ENCODE data around the gene SHROOM4. TPM values are rescaled to one million over a fixed set of nuclear protein-coding genes. Genes with fewer than 3 reads are reported as not detected.

Gene SHROOM4
- total RNA-seq, 2 experiments from 2014 or later: not detected

DNA sequence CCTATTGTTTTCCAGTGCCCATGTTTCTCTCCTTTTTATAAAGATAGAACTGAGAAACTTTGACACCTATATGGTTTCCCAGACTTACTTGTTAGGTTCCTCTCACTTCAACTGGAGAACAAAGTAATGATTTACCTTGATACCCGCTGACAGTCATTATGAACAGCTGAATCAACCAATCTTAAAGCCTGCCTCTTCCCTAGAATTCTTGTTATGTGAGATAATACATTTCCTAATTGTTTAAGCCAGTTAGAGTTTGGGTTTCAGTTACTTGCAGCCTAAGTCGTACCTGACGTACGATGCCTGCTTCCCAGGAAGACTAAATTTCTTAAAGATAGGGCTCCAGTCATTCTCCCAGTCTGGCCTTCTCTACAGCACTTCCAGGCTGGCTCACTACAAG is 97.3 kb downstream of the SHROOM4 start:
- no peaks in the 10 kb centered on the region for H3K9me3 Mint-ChIP-seq
- H3K27ac Mint-ChIP-seq: no peak overlapping the region
- POLR2A ChIA-PET: no interaction called here
- no peak for DNase-seq
- no peaks in the 10 kb centered on the region for H3K36me3 Mint-ChIP-seq (ENCODE audit: low read depth)
- H3K4me1 Mint-ChIP-seq: no peaks in the 10 kb centered on the region
- CTCF ChIA-PET: no interaction called here
- no peak overlapping the region for H3K4me3 Mint-ChIP-seq
- H3K27me3 Mint-ChIP-seq: no peaks in the 10 kb centered on the region

DNA sequence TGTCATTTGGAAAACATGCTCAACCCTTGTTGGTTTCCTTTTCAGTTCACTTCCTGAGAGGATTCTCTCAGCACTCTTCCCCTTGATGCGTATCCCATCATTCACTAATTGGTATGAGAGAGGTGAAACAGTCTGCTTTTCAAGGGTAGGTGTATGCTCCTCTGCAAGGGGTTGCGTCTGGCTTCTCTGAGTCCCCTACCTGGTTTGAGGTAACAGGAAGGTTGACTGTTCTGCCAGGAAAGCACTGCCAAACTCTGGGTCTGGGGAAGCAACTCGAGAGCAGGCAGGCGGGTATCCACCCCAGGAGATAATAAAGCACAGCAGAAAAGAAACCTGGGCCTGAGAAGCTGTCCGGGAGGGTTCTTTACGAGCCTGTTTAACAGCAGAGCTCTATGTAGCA is 101.2 kb downstream of the SHROOM4 start:
- Mint-ChIP-seq H3K4me3 (no peak overlapping the region), H3K9me3 (no peaks in the 10 kb centered on the region), H3K36me3 (ENCODE audit: low read depth) (no peaks in the 10 kb centered on the region), H3K27me3 (no peaks in the 10 kb centered on the region), H3K27ac (no peak overlapping the region), H3K4me1 (no peaks in the 10 kb centered on the region)
- CTCF ChIA-PET: no interaction called here
- DNase-seq: no peak
- POLR2A ChIA-PET: no interaction called here

DNA sequence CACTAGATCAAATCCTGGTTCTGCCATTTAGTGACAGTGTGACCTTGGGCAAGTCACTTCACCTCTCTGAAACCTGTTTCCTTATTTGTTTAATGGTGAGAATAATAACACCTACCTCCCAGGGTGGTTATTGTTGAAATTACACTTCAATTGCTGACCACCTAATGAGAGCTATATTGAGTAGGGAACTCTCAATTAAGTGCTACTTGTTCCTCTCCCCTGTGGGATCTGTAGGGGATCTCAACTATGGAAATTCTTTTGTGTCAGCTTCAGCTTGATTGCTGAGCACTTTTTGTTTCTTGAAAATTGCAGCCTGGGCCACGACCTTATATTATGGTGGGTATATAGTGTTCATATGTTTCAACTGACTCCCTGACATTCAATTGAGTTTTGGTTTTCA is 102.1 kb downstream of the SHROOM4 start:
- no peak overlapping the region for H3K4me3 Mint-ChIP-seq
- no peaks in the 10 kb centered on the region for H3K4me1 Mint-ChIP-seq
- no peaks in the 10 kb centered on the region for H3K36me3 Mint-ChIP-seq (ENCODE audit: low read depth)
- ChIA-PET POLR2A (no interaction called here), CTCF (no interaction called here)
- H3K27ac Mint-ChIP-seq: no peak overlapping the region
- no peak for DNase-seq
- H3K27me3 Mint-ChIP-seq: no peaks in the 10 kb centered on the region
- H3K9me3 Mint-ChIP-seq: no peaks in the 10 kb centered on the region

DNA sequence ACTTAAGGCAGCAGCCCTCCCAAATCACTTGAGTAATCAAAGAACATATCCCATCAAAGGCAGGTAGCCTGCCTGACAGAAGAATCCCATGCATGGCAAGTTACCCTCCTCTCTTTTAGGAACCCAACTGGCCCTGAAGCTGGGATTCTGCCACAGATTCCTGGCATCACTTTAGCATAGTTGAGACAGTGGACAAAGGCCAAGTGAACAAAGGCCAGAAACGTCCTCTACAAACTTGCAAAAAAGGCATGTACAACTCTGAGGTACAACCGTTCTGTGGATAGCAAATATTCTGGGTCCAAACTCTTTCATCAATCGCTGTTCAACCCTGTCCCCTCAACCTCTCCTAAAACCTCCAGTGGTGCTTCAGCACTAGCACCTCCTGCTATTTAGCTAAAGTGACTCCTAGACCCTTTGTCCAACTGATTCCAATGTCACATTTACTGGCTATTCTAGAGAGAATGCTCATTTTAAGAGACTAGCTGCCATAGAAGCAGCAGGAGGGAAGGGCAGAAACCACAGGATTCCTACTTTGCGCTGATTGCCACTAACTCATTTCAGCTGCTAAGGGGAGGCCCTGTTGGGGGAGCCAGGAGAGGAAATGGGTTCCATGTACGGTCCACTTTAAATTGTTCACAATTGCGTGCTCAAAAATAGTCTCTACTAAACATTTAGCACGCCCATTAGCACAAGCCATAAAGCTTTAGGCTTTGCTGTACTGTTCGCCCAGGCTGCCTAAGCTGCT is 105.9 kb downstream of the SHROOM4 start:
- Mint-ChIP-seq H3K4me3 (no peak overlapping the region), H3K4me1 (no peaks in the 10 kb centered on the region), H3K27me3 (peaks cover 8% of the 10 kb centered on the region), H3K36me3 (ENCODE audit: low read depth) (no peaks in the 10 kb centered on the region), H3K9me3 (no peaks in the 10 kb centered on the region), H3K27ac (no peak overlapping the region)
- CTCF ChIA-PET: no interaction called here
- no peak for DNase-seq
- POLR2A ChIA-PET: no interaction called here

DNA sequence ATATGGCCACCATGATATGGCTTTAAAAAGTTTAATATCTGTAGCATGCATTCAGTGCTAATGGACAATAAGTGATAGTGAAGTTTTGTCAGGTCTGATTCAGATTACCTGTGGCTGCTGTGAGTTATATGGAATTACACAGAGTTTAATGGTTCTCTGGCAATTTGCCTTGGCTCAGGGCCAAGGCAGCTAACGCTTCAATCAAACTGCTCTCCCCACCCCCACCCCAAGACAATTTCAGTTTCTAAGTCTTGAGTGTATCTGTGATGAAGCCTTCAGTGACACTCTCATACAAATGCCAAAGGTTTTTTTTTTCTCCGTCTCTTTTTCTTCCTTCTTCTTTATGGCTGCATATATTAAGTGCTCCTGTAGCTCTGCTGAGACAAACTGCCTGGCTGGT is 106.6 kb downstream of the SHROOM4 start:
- no peak for DNase-seq
- POLR2A ChIA-PET: no interaction called here
- no peak overlapping the region for H3K4me3 Mint-ChIP-seq
- CTCF ChIA-PET: no interaction called here
- H3K36me3 Mint-ChIP-seq (ENCODE audit: low read depth): no peaks in the 10 kb centered on the region
- H3K27ac Mint-ChIP-seq: no peak overlapping the region
- no peaks in the 10 kb centered on the region for H3K9me3 Mint-ChIP-seq
- peaks cover 8% of the 10 kb centered on the region for H3K27me3 Mint-ChIP-seq
- no peaks in the 10 kb centered on the region for H3K4me1 Mint-ChIP-seq

DNA sequence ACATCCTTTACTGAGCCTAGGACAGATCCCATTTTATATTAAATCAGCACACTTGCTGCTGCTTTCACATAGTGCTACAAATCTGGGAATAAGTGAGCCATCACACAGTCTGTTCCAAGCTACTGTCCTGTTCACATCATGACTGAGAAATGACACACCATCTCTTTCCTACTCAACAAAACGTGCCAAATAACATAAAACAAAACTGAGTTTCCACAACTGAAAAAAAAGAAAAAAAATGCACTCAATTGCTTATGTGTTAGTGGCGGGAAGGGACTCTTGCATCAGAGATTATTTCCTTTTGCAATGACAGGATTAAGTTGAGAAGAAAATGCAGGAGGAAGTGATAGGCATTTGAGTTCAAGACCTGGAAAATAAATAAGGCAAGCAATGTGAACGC is 109.0 kb downstream of the SHROOM4 start:
- Mint-ChIP-seq H3K27me3 (peaks cover 8% of the 10 kb centered on the region), H3K4me3 (no peak overlapping the region), H3K36me3 (ENCODE audit: low read depth) (no peaks in the 10 kb centered on the region), H3K27ac (no peak overlapping the region), H3K9me3 (no peaks in the 10 kb centered on the region), H3K4me1 (no peaks in the 10 kb centered on the region)
- POLR2A ChIA-PET: no interaction called here
- DNase-seq: no peak
- CTCF ChIA-PET: no interaction called here

DNA sequence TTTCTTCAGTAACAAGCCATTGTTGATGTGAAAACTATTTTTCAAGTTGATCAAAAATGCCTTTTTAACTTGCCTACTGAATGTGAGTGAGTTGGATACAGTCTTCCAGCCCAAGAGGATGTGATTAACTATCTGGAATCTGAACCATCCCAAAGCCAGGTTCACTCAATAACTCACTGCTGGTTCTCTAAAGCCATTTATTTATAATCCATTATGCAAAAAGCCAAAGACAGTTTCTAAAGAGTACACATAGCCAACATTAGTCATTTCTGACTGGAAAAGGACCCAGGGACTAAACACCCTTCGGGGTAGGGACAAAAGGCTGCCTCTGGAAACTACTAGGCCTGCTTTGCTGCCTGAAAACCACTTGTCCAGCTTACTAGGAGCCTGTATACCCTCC is 109.6 kb downstream of the SHROOM4 start:
- no peaks in the 10 kb centered on the region for H3K36me3 Mint-ChIP-seq (ENCODE audit: low read depth)
- ChIA-PET POLR2A (no interaction called here), CTCF (no interaction called here)
- H3K9me3 Mint-ChIP-seq: no peaks in the 10 kb centered on the region
- H3K4me1 Mint-ChIP-seq: no peaks in the 10 kb centered on the region
- H3K4me3 Mint-ChIP-seq: no peak overlapping the region
- no peak overlapping the region for H3K27ac Mint-ChIP-seq
- H3K27me3 Mint-ChIP-seq: peaks cover 8% of the 10 kb centered on the region
- DNase-seq: no peak

DNA sequence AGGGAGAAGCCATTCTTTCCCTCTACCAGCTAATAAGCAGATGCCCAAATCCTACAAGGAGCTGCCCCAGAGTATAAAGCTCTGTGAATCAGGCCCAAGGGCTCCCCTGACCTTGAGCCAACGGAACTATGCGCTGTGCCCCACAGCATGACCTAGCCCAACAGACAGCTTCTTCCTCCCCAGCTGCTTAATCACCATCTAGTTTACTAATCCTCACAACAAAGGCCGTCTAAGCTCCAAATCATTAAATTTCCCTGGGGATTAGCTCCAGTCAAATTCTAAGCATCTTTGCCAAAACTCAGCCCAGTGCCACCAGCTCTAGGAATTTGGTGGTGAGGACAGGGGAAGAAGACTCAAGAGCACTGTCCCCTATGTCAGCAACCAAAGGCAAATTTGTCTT is 113.1 kb downstream of the SHROOM4 start:
- no peaks in the 10 kb centered on the region for H3K4me1 Mint-ChIP-seq
- H3K4me3 Mint-ChIP-seq: no peak overlapping the region
- no peak overlapping the region for H3K27ac Mint-ChIP-seq
- peaks cover 8% of the 10 kb centered on the region for H3K27me3 Mint-ChIP-seq
- no peaks in the 10 kb centered on the region for H3K36me3 Mint-ChIP-seq (ENCODE audit: low read depth)
- CTCF ChIA-PET: no interaction called here
- POLR2A ChIA-PET: no interaction called here
- no peak for DNase-seq
- no peaks in the 10 kb centered on the region for H3K9me3 Mint-ChIP-seq

DNA sequence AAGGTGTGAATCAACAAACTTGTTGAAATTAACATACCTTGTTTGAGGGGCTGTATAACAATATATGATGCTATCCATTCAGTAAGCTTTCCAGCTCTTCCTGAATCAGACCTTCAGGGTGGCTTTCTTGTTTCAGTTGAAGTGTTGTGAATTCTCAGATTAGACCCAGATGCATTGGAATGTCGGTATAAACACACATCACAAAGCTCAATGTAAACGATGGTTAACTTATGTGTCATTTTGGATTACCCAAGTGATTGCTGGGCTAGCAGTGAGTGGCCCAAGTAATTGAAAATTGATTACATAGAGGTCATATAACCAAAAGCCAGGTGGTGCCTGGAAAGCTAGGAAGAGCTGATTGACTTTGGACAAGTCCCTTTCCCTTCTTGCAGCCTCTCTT is 115.0 kb downstream of the SHROOM4 start:
- Mint-ChIP-seq H3K36me3 (ENCODE audit: low read depth) (no peaks in the 10 kb centered on the region), H3K9me3 (no peaks in the 10 kb centered on the region), H3K27me3 (peaks cover 7% of the 10 kb centered on the region), H3K4me3 (no peak overlapping the region), H3K27ac (no peak overlapping the region), H3K4me1 (no peaks in the 10 kb centered on the region)
- POLR2A ChIA-PET: no interaction called here
- CTCF ChIA-PET: no interaction called here
- no peak for DNase-seq

DNA sequence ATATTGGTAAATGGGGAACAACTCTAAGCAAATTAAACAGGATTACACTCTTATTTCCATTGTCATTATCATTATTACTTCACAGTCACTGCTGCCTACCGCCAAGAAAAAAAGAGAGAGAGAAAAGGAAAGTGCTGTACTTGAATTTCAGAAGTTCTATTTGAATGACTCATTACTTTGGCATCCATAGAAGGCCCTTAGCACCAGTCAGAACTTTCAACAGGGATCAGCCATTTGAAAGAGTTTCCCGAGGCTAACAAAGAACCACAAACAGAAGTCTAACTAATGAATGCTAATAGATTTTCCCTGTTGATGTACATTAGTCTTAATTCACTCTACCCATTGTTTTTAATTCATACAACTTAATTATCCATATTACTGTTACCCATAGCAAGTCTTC is 116.3 kb downstream of the SHROOM4 start:
- Mint-ChIP-seq H3K27ac (no peak overlapping the region), H3K36me3 (ENCODE audit: low read depth) (no peaks in the 10 kb centered on the region)

DNA sequence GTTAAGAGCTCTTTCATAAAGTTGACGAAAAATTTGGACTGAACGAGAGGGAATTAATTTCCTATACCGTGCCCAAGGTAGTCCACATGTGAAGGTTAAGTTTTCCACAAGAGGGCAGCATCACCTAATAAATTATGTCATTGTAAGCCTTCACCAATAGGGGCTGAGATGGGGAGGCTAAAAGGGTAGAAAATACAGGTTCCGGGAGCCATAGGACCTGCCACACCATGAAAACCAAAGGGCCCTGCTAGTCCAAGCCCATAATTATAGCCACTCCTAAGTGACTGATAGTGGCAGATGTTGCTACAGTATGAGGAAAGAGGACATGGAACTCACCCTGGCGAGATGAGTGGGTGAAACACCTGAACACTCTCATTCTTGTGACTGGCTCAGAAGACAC is 122.2 kb downstream of the SHROOM4 start:
- H3K27me3 Mint-ChIP-seq: peaks cover 6% of the 10 kb centered on the region
- CTCF ChIA-PET: interaction anchor here (0.7 to 0.9 kb wide), 3 partner anchors 10 to 297 kb away, joined by 3 to 7 read pairs (median 4); no protein-coding TSS in a partner anchor
- no peak overlapping the region for H3K27ac Mint-ChIP-seq
- no peak overlapping the region for H3K4me3 Mint-ChIP-seq
- no peak for DNase-seq
- no peaks in the 10 kb centered on the region for H3K4me1 Mint-ChIP-seq
- no peaks in the 10 kb centered on the region for H3K9me3 Mint-ChIP-seq
- POLR2A ChIA-PET: no interaction called here
- no peaks in the 10 kb centered on the region for H3K36me3 Mint-ChIP-seq (ENCODE audit: low read depth)

More for the DNA sequence above, 116.3 kb downstream of the SHROOM4 start:
- POLR2A ChIA-PET: no interaction called here
- H3K27me3 Mint-ChIP-seq: peaks cover 8% of the 10 kb centered on the region
- no peaks in the 10 kb centered on the region for H3K9me3 Mint-ChIP-seq
- no peak overlapping the region for H3K4me3 Mint-ChIP-seq
- DNase-seq: no peak
- H3K4me1 Mint-ChIP-seq: no peaks in the 10 kb centered on the region
- CTCF ChIA-PET: no interaction called here

DNA sequence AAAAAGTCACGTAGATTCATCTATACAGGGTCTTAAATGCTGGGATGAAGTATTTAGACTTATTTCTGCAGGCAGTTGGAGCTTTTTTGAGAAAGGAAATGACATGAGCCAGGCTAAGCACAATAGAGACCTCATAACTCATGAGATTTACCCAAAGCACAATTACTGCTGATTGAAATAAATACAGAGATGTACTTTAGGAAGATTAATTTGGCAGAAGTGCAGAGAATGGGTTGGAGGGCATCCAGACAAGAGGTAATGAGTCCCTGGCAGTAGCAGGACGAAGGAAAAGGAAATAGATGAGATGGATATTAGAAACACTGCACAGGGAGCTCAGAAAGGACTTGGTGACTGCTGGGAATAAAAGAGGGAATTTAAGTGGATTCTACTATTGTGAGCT is 129.1 kb downstream of the SHROOM4 start:
- no peak for DNase-seq
- ChIA-PET CTCF (no interaction called here), POLR2A (no interaction called here)
- H3K27ac Mint-ChIP-seq: no peak overlapping the region
- no peaks in the 10 kb centered on the region for H3K9me3 Mint-ChIP-seq
- no peak overlapping the region for H3K4me3 Mint-ChIP-seq
- no peaks in the 10 kb centered on the region for H3K4me1 Mint-ChIP-seq
- no peaks in the 10 kb centered on the region for H3K27me3 Mint-ChIP-seq
- no peaks in the 10 kb centered on the region for H3K36me3 Mint-ChIP-seq (ENCODE audit: low read depth)

DNA sequence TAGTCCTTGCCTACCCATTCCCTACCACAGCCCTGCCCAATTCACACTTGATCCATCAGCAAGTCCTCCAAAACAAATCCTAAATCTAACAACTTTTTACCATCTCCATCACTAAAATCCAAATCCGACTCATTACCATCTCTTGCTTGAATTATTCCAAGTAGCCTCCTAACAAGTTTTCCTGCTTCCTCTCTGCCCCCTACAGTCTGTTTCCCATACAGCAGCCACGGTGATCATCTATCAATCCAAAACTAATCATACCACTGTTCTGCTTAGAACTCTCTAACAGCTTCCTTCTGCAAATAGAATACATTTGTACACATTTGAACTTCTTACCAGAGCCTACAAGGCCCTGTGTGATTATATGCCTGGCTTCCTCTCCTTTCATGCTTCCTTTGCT is 133.0 kb downstream of the SHROOM4 start:
- CTCF ChIA-PET: interaction anchor here (2.4 kb wide), 1 partner anchor 10 kb away, joined by 7 read pairs; no protein-coding TSS in a partner anchor
- DNase-seq: no peak
- Mint-ChIP-seq H3K27me3 (no peaks in the 10 kb centered on the region), H3K9me3 (no peaks in the 10 kb centered on the region), H3K36me3 (ENCODE audit: low read depth) (no peaks in the 10 kb centered on the region), H3K27ac (no peak overlapping the region), H3K4me3 (no peak overlapping the region), H3K4me1 (no peaks in the 10 kb centered on the region)
- POLR2A ChIA-PET: no interaction called here

DNA sequence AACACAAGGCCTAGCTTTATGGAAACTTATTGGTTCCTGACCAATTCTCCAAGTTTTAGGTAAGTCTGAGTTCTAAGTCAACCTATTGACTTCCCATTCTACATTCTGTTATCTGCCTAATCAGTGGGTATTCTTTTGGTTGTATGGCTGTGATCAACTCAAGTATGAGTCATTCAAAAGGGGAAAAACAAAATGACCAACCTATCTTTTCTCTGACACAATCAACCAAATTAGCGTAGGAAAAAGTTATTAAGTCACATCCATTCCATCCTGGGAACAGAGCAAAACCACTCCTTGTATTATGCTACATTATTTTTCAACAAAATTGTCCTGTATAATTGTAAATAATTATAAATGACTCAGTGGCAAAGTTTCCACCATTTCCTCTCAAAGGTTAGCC is 136.2 kb downstream of the SHROOM4 start:
- ChIA-PET CTCF (no interaction called here), POLR2A (no interaction called here)
- no peak for DNase-seq
- Mint-ChIP-seq H3K27me3 (peaks cover 4% of the 10 kb centered on the region), H3K4me3 (no peak overlapping the region), H3K4me1 (no peaks in the 10 kb centered on the region), H3K9me3 (no peaks in the 10 kb centered on the region), H3K36me3 (ENCODE audit: low read depth) (no peaks in the 10 kb centered on the region), H3K27ac (no peak overlapping the region)
